Measurements from ENCODE around the gene ANKRD37.

ANKRD37 gene

GRCh38 chr4:185425647-185426352, 29.2 kb downstream of the ANKRD37 start, which contains the start of gene UFSP2:
UFSP2 (minus strand) TSS chr4:185425964; CDS start chr4:185425868, 96 bp downstream.
- DNase-seq = peak; percentile 94

GRCh38 chr4:185426960-185427688, 30.5 kb downstream of the ANKRD37 start:
- no peak for DNase-seq

GRCh38 chr4:185429660-185430059, 33.0 kb downstream of the ANKRD37 start:
- DNase-seq = no peak

GRCh38 chr4:185435466-185435865, 38.8 kb downstream of the ANKRD37 start:
- no peak for DNase-seq

GRCh38 chr4:185437809-185438208, 41.2 kb downstream of the ANKRD37 start:
- no peak for DNase-seq

GRCh38 chr4:185441479-185441878, 44.8 kb downstream of the ANKRD37 start:
- no peak for DNase-seq

GRCh38 chr4:185445209-185445608, 48.6 kb downstream of the ANKRD37 start:
- DNase-seq = no peak

Measured in CD4-positive, alpha-beta T cell treated with Interleukin-12 subunit alpha and Interleukin-12 subunit beta, for 1 hour (primary cell).